Thymus (tissue), 11 donors: ENCODE measurements around the gene ATG5. TPM values are rescaled to one million over a fixed set of nuclear protein-coding genes. Genes with fewer than 3 reads are reported as not detected.

Source experiments
- DNase-seq, 9 donors: peaks; one replicate each; pipeline ENCODE4 v3.0.0-alpha.2; 2013; ENCODE audit warnings: low spot score in 9 of 9, low read depth in 6 of 9, missing footprints in 1 of 9
- H3K27ac ChIP-seq, 2 donors: one replicate each; pipeline ENCODE4 v1.5.1; 2013; ENCODE audit warnings: control low read depth in 1 of 2, low read depth in 1 of 2, low read length in 1 of 2, mild to moderate bottlenecking in 1 of 2, moderate library complexity in 1 of 2
- H3K27me3 ChIP-seq, 2 donors: one replicate each; pipeline ENCODE4 v1.5.1; 2013; ENCODE audit warnings: low read length in 1 of 2; ENCODE audit not compliant: control insufficient read depth in 2 of 2, insufficient read depth in 1 of 2
- H3K36me3 ChIP-seq, 2 donors: one replicate each; pipeline ENCODE4 v1.5.1; 2013; ENCODE audit warnings: low read length in 1 of 2, mild to moderate bottlenecking in 1 of 2, moderate library complexity in 1 of 2; ENCODE audit not compliant: control insufficient read depth in 2 of 2, insufficient read depth in 2 of 2
- H3K4me1 ChIP-seq, 2 donors: one replicate each; pipeline ENCODE4 v1.5.1; 2013; ENCODE audit warnings: low read length in 2 of 2; ENCODE audit not compliant: control insufficient read depth in 2 of 2, insufficient read depth in 2 of 2
- H3K4me3 ChIP-seq, 2 donors: one replicate each; pipeline ENCODE4 v1.5.1; 2013; ENCODE audit warnings: low read length in 2 of 2, control low read depth in 1 of 2, mild to moderate bottlenecking in 1 of 2
- H3K9me3 ChIP-seq, 2 donors: one replicate each; pipeline ENCODE4 v1.5.1; 2013; ENCODE audit warnings: low read length in 1 of 2, mild to moderate bottlenecking in 1 of 2; ENCODE audit not compliant: control insufficient read depth in 2 of 2, insufficient read depth in 1 of 2
- WGBS: extraction: QIAGEN DNeasy Blood & Tissue Kit; methylation state at CpG from one replicate; pipeline ENCODE4 v1.1.7; 2013; 5-methylcytosine and 5-hydroxymethylcytosine counted together
- polyA plus RNA-seq: library from polyadenylated mRNA; stranded (reverse); fragments of 200-250 nt; gene quantifications from one replicate; pipeline ENCODE4 v1.2.3, GENCODE V29; 2013
- total RNA-seq: library from RNA; stranded (reverse); fragments of 120-200 nt; gene quantifications from one replicate; pipeline ENCODE4 v1.2.4, GENCODE V29; 2013
- donor health status: healthy.

The ATG5 gene
- total and polyA plus RNA-seq, 2 donors: 25.2 to 36.1 TPM

GRCh38 chr6:106293116-106293515 is 32.4 kb downstream of the ATG5 start:
- Histone ChIP-seq H3K27ac (no peak overlapping the region), H3K36me3 (peaks cover 6 to 23% of the 10 kb centered on the region in 2 donors), H3K27me3 (no peaks in the 10 kb centered on the region), H3K9me3 (no peaks in the 10 kb centered on the region), H3K4me1 (no peaks in the 10 kb centered on the region), H3K4me3 (no peak overlapping the region)
- DNase-seq: no peak
- WGBS: 94% methylated on average over 1 of the region's 1 CpG

- H3K36me3 ChIP-seq: peaks cover 6 to 27% of the 10 kb centered on the region in 2 donors
- DNase-seq: no peak
- no peaks in the 10 kb centered on the region for H3K9me3 ChIP-seq
- H3K27me3 ChIP-seq: no peaks in the 10 kb centered on the region
- H3K4me1 ChIP-seq: no peaks in the 10 kb centered on the region
- 100% methylated on average over 1 of the region's 1 CpG for WGBS
- no peak overlapping the region for H3K27ac ChIP-seq
- H3K4me3 ChIP-seq: no peak overlapping the region
Observed at GRCh38 chr6:106290954-106291353, 34.6 kb downstream of the ATG5 start.

GRCh38 chr6:106290032-106290431 is 35.5 kb downstream of the ATG5 start:
- WGBS: 99% methylated on average over 4 of the region's 4 CpGs
- Histone ChIP-seq H3K4me3 (no peak overlapping the region), H3K9me3 (no peaks in the 10 kb centered on the region), H3K27ac (no peak overlapping the region), H3K4me1 (no peaks in the 10 kb centered on the region), H3K27me3 (no peaks in the 10 kb centered on the region), H3K36me3 (peaks cover 6 to 27% of the 10 kb centered on the region in 2 donors)
- DNase-seq: no peak

GRCh38 chr6:106287215-106287614 is 38.3 kb downstream of the ATG5 start:
- H3K4me1 ChIP-seq: no peaks in the 10 kb centered on the region
- no peaks in the 10 kb centered on the region for H3K27me3 ChIP-seq
- H3K27ac ChIP-seq: no peak overlapping the region
- WGBS: 89% methylated on average over 1 of the region's 1 CpG
- peak in 1 of 9 donors; percentile 8 for DNase-seq
- peaks cover 6 to 21% of the 10 kb centered on the region in 2 donors for H3K36me3 ChIP-seq
- H3K4me3 ChIP-seq: no peak overlapping the region
- H3K9me3 ChIP-seq: no peaks in the 10 kb centered on the region

- H3K27ac ChIP-seq: no peak overlapping the region
- peaks cover 2 to 16% of the 10 kb centered on the region in 2 donors for H3K36me3 ChIP-seq
- 98% methylated on average over 1 of the region's 1 CpG for WGBS
- no peaks in the 10 kb centered on the region for H3K9me3 ChIP-seq
- no peak for DNase-seq
- no peak overlapping the region for H3K4me3 ChIP-seq
- no peaks in the 10 kb centered on the region for H3K27me3 ChIP-seq
- no peaks in the 10 kb centered on the region for H3K4me1 ChIP-seq
Observed at GRCh38 chr6:106286746-106287145, 38.8 kb downstream of the ATG5 start.

GRCh38 chr6:106283481-106283880 is 42.1 kb downstream of the ATG5 start:
- no peak overlapping the region for H3K4me3 ChIP-seq
- no peak overlapping the region for H3K27ac ChIP-seq
- H3K4me1 ChIP-seq: no peaks in the 10 kb centered on the region
- peaks cover 3 to 10% of the 10 kb centered on the region in 2 donors for H3K36me3 ChIP-seq
- H3K9me3 ChIP-seq: no peaks in the 10 kb centered on the region
- no peaks in the 10 kb centered on the region for H3K27me3 ChIP-seq
- DNase-seq: no peak
- WGBS: 97% methylated on average over 10 of the region's 10 CpGs

GRCh38 chr6:106281661-106282060 is 43.9 kb downstream of the ATG5 start:
- no peak for DNase-seq
- H3K27me3 ChIP-seq: no peaks in the 10 kb centered on the region
- H3K36me3 ChIP-seq: peaks cover 3 to 14% of the 10 kb centered on the region in 2 donors
- H3K9me3 ChIP-seq: no peaks in the 10 kb centered on the region
- 94% methylated on average over 2 of the region's 2 CpGs for WGBS
- H3K27ac ChIP-seq: no peak overlapping the region
- no peak overlapping the region for H3K4me3 ChIP-seq
- no peaks in the 10 kb centered on the region for H3K4me1 ChIP-seq

GRCh38 chr6:106281088-106281487 is 44.5 kb downstream of the ATG5 start:
- no peak overlapping the region for H3K4me3 ChIP-seq
- no peaks in the 10 kb centered on the region for H3K27me3 ChIP-seq
- no peaks in the 10 kb centered on the region for H3K9me3 ChIP-seq
- no peak for DNase-seq
- no peak overlapping the region for H3K27ac ChIP-seq
- H3K36me3 ChIP-seq: peaks cover 3 to 11% of the 10 kb centered on the region in 2 donors
- H3K4me1 ChIP-seq: no peaks in the 10 kb centered on the region

GRCh38 chr6:106279179-106279578 is 46.4 kb downstream of the ATG5 start:
- 46% methylated on average over 1 of the region's 1 CpG for WGBS
- H3K4me3 ChIP-seq: no peak overlapping the region
- H3K4me1 ChIP-seq: no peaks in the 10 kb centered on the region
- H3K36me3 ChIP-seq: peaks cover 3 to 9% of the 10 kb centered on the region in 2 donors
- no peaks in the 10 kb centered on the region for H3K9me3 ChIP-seq
- no peaks in the 10 kb centered on the region for H3K27me3 ChIP-seq
- H3K27ac ChIP-seq: no peak overlapping the region
- DNase-seq: no peak

- no peak for DNase-seq
- Histone ChIP-seq H3K27me3 (no peaks in the 10 kb centered on the region), H3K27ac (no peak overlapping the region), H3K36me3 (peaks cover 3 to 11% of the 10 kb centered on the region in 2 donors), H3K4me1 (no peaks in the 10 kb centered on the region), H3K4me3 (no peak overlapping the region), H3K9me3 (no peaks in the 10 kb centered on the region)
- 97% methylated on average over 5 of the region's 5 CpGs for WGBS
Observed at GRCh38 chr6:106275692-106276091, 49.9 kb downstream of the ATG5 start.
